Suprapubic skin (tissue), 4 donors: ENCODE measurements around the gene CHTOP. TPM values are rescaled to one million over a fixed set of nuclear protein-coding genes. Genes with fewer than 3 reads are reported as not detected.
"Not testable (repeated sequence)": the region's sequence is repeated elsewhere in the genome, so short reads cannot be mapped to it uniquely, and the experiment has no call there.

Source experiments
- DNase-seq, 2 donors: peaks; one replicate each; pipeline ENCODE4 v3.0.0-alpha.2; 2019; ENCODE audit warnings: low spot score in 2 of 2
- H3K27ac ChIP-seq: fragments of 200-600 bp; sonication (generic); one replicate; pipeline ENCODE4 v1.5.1; 2019
- H3K27me3 ChIP-seq: fragments of 200-600 bp; sonication (generic); one replicate; pipeline ENCODE4 v1.5.1; 2019
- H3K36me3 ChIP-seq: fragments of 200-600 bp; sonication (generic); one replicate; pipeline ENCODE4 v1.5.1; 2019
- H3K4me1 ChIP-seq: fragments of 200-600 bp; sonication (generic); one replicate; pipeline ENCODE4 v1.5.1; 2019
- H3K4me3 ChIP-seq: fragments of 200-600 bp; sonication (generic); one replicate; pipeline ENCODE4 v1.5.1; 2019; ENCODE audit warnings: mild to moderate bottlenecking
- H3K9me3 ChIP-seq: fragments of 200-600 bp; sonication (generic); one replicate; pipeline ENCODE4 v1.5.1; 2019
- EP300 ChIP-seq: sonication (generic); formaldehyde crosslinking; IDR thresholded peaks from one replicate; pipeline ENCODE4 v1.6.1; 2017; ENCODE audit warnings: antibody characterized with exemption
- POLR2A ChIP-seq, 2 donors: fragments of 450-650 bp; IDR thresholded peaks; one replicate each; pipeline ENCODE4 v1.6.1; 2017; ENCODE audit warnings: antibody characterized with exemption in 2 of 2, mild to moderate bottlenecking in 2 of 2, moderate library complexity in 2 of 2
- POLR2AphosphoS5 ChIP-seq, 3 donors: sonication (generic); formaldehyde crosslinking; IDR thresholded peaks; one replicate each; pipeline ENCODE4 v1.6.1; 2017; ENCODE audit warnings: antibody characterized with exemption in 3 of 3
- WGBS: methylation state at CpG from one replicate; pipeline ENCODE4 v1.1.5; 2018; 5-methylcytosine and 5-hydroxymethylcytosine counted together
- total RNA-seq, 4 donors: library from RNA; depleted of rRNA; stranded (reverse); fragments of >200 nt; gene quantifications; one replicate each; pipeline ENCODE4 v1.1.0, GENCODE V29; 2016
- TF ChIP-seq, protein P1 (sequence below), 2 donors: fragments of 200-600 bp in 1 of 2; fragments of 450-650 bp in 1 of 2; sonication (generic) in 1 of 2; IDR thresholded peaks; one replicate each; pipeline ENCODE4 v1.5.1; 2016 to 2019; ENCODE audit warnings: antibody characterized with exemption in 2 of 2, mild to moderate bottlenecking in 1 of 2, moderate library complexity in 1 of 2

The CHTOP gene
- total RNA-seq, 4 donors from 2014 or later: 56.8 to 78.1 (median 58.2) TPM

DNA sequence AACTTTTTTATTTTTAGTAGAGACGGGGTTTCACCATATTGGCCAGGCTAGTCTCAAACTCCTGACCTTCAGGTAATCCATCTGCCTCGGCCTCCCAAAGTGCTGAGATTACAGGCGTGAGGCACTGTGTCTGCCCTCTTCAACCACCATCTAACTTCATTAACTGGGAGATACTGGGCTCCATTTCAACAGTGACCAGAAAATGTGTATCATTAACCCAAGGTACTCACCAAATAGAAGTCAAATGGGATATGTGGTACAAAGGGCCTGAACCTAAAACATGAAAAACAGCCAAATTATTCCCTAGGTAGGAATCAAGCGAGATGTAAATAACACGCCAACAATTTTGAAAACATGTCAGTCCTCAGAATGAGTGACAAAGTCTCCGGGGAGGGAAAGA, 35.7 kb downstream of the CHTOP start:
- no peaks in the 10 kb centered on the region for H3K9me3 ChIP-seq
- DNase-seq: no peak
- WGBS: 84% methylated on average over 6 of the region's 6 CpGs
- peaks cover 45% of the 10 kb centered on the region for H3K36me3 ChIP-seq
- TF ChIP-seq EP300: no peak
- peak overlapping the region; percentile 88 for H3K27ac ChIP-seq
- no peaks in the 10 kb centered on the region for H3K27me3 ChIP-seq
- peak overlapping the region; percentile 78 for H3K4me3 ChIP-seq
- H3K4me1 ChIP-seq: peaks cover 31% of the 10 kb centered on the region

DNA sequence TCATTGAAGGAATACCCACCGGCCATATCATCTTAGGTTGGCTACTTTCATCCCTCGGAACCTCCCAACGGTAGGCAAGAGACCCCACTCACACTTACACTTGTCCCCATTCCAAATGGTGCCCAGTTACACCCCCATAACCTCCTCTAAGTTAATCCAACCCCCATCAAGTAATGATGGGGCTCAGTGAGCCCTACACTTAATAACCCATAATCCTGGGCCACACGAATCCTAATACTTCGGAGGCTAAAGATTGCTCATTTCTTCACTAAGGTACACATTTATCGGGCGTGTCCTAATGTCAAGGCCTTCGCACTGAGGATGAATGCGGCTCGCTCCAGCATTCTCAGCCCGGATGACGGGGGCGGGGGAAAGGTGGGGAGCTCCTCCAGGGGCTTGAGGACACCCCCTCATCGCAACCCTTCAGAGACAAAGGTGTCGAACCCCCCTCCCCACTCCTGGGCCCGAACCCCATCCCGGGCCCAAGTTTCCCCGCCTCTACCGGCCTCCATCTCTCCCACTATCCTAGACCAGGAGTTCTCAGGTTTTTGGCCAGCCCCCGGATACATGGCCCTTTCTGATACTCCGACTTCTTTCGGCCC, 36.5 kb downstream of the CHTOP start:
- H3K4me1 ChIP-seq: peaks cover 31% of the 10 kb centered on the region
- no peaks in the 10 kb centered on the region for H3K9me3 ChIP-seq
- peaks cover 37% of the 10 kb centered on the region for H3K36me3 ChIP-seq
- no peak for DNase-seq
- peak overlapping the region; percentile 88 for H3K27ac ChIP-seq
- peak overlapping the region; percentile 78 for H3K4me3 ChIP-seq
- H3K27me3 ChIP-seq: no peaks in the 10 kb centered on the region
- 2% methylated on average over 21 of the region's 22 CpGs for WGBS
- TF ChIP-seq POLR2A (IDR thresholded peaks at IDR 0.05) (no peak), EP300 (no peak), POLR2AphosphoS5 (IDR thresholded peaks at IDR 0.05) (no peak)
- TF ChIP-seq, protein P1, sequence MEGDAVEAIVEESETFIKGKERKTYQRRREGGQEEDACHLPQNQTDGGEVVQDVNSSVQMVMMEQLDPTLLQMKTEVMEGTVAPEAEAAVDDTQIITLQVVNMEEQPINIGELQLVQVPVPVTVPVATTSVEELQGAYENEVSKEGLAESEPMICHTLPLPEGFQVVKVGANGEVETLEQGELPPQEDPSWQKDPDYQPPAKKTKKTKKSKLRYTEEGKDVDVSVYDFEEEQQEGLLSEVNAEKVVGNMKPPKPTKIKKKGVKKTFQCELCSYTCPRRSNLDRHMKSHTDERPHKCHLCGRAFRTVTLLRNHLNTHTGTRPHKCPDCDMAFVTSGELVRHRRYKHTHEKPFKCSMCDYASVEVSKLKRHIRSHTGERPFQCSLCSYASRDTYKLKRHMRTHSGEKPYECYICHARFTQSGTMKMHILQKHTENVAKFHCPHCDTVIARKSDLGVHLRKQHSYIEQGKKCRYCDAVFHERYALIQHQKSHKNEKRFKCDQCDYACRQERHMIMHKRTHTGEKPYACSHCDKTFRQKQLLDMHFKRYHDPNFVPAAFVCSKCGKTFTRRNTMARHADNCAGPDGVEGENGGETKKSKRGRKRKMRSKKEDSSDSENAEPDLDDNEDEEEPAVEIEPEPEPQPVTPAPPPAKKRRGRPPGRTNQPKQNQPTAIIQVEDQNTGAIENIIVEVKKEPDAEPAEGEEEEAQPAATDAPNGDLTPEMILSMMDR (IDR thresholded peaks at IDR 0.05): no peak

DNA sequence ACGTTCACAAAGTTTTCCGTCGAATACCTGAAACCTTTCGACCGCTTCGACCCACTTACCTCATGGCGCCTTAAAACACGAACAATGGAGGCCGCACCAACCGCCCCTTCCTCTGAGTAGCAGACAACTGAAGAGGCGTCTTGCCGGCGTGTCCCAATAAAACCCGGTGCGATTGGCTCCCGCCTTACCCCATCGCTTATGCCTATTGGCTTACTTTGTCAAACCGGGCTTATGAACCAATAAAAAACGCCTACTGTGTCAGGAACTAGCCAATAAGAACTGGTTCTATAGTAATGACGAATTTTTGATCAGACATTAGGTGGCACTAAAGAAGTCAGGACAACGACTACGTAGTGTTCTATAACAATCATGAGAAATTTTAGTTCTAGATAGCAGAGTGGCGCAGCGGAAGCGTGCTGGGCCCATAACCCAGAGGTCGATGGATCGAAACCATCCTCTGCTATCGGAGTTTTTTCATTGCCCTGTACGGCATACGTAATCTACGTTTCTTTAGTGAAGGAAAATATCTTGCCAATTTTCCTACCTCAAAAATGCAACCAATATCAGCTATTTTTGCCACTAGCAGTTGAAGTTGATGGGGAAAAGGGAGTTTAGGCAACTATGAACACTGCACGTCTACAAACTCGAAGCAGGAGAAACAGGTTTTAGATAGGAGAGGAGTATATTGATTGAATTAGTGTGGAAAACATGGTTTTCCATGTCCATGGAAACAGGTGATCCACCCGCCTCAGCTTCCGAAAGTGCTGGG, 37.2 kb downstream of the CHTOP start, which contains the start of gene ILF2:
Gene ILF2, minus strand, starts transcription at position 135 of the 769 bp plus-strand sequence. Its CDS starts 71 bp downstream, at position 64.
- peak within 1 kb of the TSS; percentile 78 for H3K4me3 ChIP-seq
- TF ChIP-seq POLR2AphosphoS5 (IDR thresholded peaks at IDR 0.05) (peak; percentile 75 to 98 (median 79)), EP300 (no peak), POLR2A (IDR thresholded peaks at IDR 0.05) (peak; percentile 60 to 96)
- TF ChIP-seq, protein P1 (IDR thresholded peaks at IDR 0.05): peak in 1 of 2 donors; percentile 8
- H3K27ac ChIP-seq: peak within 1 kb of the TSS; percentile 88
- H3K27me3 ChIP-seq: no peaks in the 10 kb centered on the region
- DNase-seq: peak; percentile 99
- H3K36me3 ChIP-seq: peaks cover 30% of the 10 kb centered on the region
- H3K9me3 ChIP-seq: no peaks in the 10 kb centered on the region
- under 1% methylated on average over 34 of the region's 35 CpGs for WGBS
- peaks cover 31% of the 10 kb centered on the region for H3K4me1 ChIP-seq

DNA sequence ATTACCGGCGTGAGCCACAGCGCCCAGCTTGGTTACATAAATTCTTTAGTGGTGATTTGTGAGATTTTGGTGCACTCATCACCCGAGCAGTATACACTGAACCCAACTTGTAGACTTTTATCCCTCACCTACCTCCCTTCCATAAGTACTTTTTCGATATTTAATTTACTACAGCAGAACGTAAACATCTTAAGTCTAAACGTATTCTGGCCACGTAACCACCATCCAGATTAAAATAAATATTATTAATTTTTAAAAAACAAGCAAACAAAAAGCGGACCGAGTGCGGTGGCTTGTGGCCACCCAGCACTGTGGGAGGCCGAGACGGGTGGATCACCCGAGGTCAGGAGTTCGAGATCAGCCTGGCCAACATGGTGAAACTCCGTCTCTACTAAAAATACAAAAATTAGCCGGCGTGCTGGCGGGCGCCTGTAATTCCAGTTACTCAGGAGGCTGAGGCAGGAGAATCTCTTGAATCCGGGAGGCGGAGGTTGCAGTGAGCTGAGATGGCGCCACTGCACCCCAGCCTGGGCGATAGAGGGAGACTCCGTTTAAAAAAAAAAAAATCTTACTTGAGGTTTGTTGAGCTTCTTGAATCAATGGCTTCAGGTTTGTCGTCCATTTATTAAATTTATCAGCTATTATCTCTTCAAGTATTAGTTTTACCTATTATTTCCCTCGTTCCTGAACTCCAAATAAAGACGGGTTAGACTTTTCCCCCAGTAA, 37.9 kb downstream of the CHTOP start:
- WGBS: 9% methylated on average over 28 of the region's 28 CpGs

DNA sequence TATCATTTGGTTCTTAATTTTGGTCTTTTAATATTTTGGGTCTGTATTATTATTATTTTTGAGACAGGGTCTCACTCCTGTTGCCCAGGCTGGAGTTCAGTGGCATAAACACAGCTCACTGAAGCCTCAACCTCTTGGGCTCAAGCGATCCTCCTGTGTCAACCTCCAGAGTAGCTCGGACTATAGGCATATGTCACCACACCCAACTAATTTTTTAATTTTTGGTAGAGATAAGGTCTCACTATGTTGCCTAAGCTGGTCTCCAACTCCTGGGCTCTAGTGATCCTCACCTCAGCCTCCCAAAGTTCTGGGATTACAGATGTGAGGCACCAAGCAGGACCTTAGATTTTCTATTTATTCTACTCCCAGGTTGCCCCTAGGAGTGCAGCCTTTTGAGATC, 39.6 kb downstream of the CHTOP start:
- Histone ChIP-seq H3K4me3 (no peak overlapping the region), H3K9me3 (no peaks in the 10 kb centered on the region), H3K27me3 (peaks cover 6% of the 10 kb centered on the region), H3K36me3 (peaks cover 6% of the 10 kb centered on the region), H3K27ac (no peak overlapping the region), H3K4me1 (peaks cover 37% of the 10 kb centered on the region)
- 98% methylated on average over 2 of the region's 2 CpGs for WGBS
- no peak for TF ChIP-seq POLR2AphosphoS5 (IDR thresholded peaks at IDR 0.05)
- TF ChIP-seq, protein P1 (IDR thresholded peaks at IDR 0.05): no peak
- no peak for DNase-seq

More for the DNA sequence above, 37.9 kb downstream of the CHTOP start:
- Histone ChIP-seq H3K4me1 (peaks cover 31% of the 10 kb centered on the region), H3K4me3 (peak overlapping the region; percentile 78), H3K27ac (peak overlapping the region; percentile 88), H3K36me3 (peaks cover 23% of the 10 kb centered on the region)
- not testable (repeated sequence) for H3K9me3 ChIP-seq, H3K27me3 ChIP-seq, DNase-seq
